HuH-7 (cell line): Measurements from ENCODE around the gene TMEM237.
"Not testable (repeated sequence)": the region's sequence is repeated elsewhere in the genome, so short reads cannot be mapped to it uniquely, and the experiment has no call there.

Experiments used
- DNase-seq: peaks from one replicate; pipeline ENCODE4 v3.0.0; 2011; ENCODE audit warnings: low spot score

Gene TMEM237

GRCh38 chr2:201643216-201643890, at the start of gene TMEM237:
TMEM237 (minus strand) TSS chr2:201643503; CDS start chr2:201643400, 103 bp downstream.
- peak; percentile 37 for DNase-seq

GRCh38 chr2:201685156-201685555, 41.9 kb upstream of the TMEM237 start:
- DNase-seq = no peak

- DNase-seq = peak; percentile 69
Measured at GRCh38 chr2:201680743-201681142, 37.4 kb upstream of the TMEM237 start.

GRCh38 chr2:201678401-201678800, 35.1 kb upstream of the TMEM237 start:
- no peak for DNase-seq

- DNase-seq = no peak
Measured at GRCh38 chr2:201675454-201675853, 32.2 kb upstream of the TMEM237 start.

- DNase-seq = no peak
Measured at GRCh38 chr2:201674794-201675193, 31.5 kb upstream of the TMEM237 start.

- DNase-seq = no peak
Measured at GRCh38 chr2:201674298-201674697, 31.0 kb upstream of the TMEM237 start.

GRCh38 chr2:201673546-201673945, 30.2 kb upstream of the TMEM237 start:
- no peak for DNase-seq

- DNase-seq = not testable (repeated sequence)
Measured at GRCh38 chr2:201671205-201671604, 27.9 kb upstream of the TMEM237 start.

- DNase-seq = no peak
Measured at GRCh38 chr2:201669865-201670264, 26.6 kb upstream of the TMEM237 start.

- no peak for DNase-seq
Measured at GRCh38 chr2:201668402-201668910, 25.2 kb upstream of the TMEM237 start.

- DNase-seq = no peak
Measured at GRCh38 chr2:201664334-201664733, 21.0 kb upstream of the TMEM237 start.

- no peak for DNase-seq
Measured at GRCh38 chr2:201661366-201661765, 18.1 kb upstream of the TMEM237 start.

- no peak for DNase-seq
Measured at GRCh38 chr2:201660293-201660895, 17.1 kb upstream of the TMEM237 start.

- no peak for DNase-seq
Measured at GRCh38 chr2:201656740-201657139, 13.4 kb upstream of the TMEM237 start.

- no peak for DNase-seq
Measured at GRCh38 chr2:201656102-201656501, 12.8 kb upstream of the TMEM237 start.

GRCh38 chr2:201654616-201655384, 11.5 kb upstream of the TMEM237 start:
- DNase-seq = no peak

- no peak for DNase-seq
Measured at GRCh38 chr2:201653221-201653620, 9.9 kb upstream of the TMEM237 start.

GRCh38 chr2:201649442-201649841, 6.1 kb upstream of the TMEM237 start:
- no peak for DNase-seq

- no peak for DNase-seq
Measured at GRCh38 chr2:201647431-201647830, 4.1 kb upstream of the TMEM237 start.

- no peak for DNase-seq
Measured at GRCh38 chr2:201644001-201644400, 698 bp upstream of the TMEM237 start.

GRCh38 chr2:201642579-201643215, 606 bp downstream of the TMEM237 start:
- peak; percentile 82 for DNase-seq
